ENCODE measurements around the gene DYNLT2B.
A peak's percentile ranks its signal among the peaks of the same experiment; 100 is the strongest.
"Not testable (repeated sequence)": the region's sequence is repeated elsewhere in the genome, so short reads cannot be mapped to it uniquely, and the experiment has no call there.

DYNLT2B gene

GRCh38 chr3:196268284-196269163, 49.5 kb downstream of the DYNLT2B start:
- DNase-seq: peak; percentile 8

- no peak for DNase-seq
Measured at GRCh38 chr3:196263819-196264218, 54.2 kb downstream of the DYNLT2B start.

GRCh38 chr3:196260784-196261183, 57.3 kb downstream of the DYNLT2B start:
- no peak for DNase-seq

GRCh38 chr3:196255776-196256175, 62.3 kb downstream of the DYNLT2B start:
- no peak for DNase-seq

- no peak for DNase-seq
Measured at GRCh38 chr3:196254376-196255283, 63.4 kb downstream of the DYNLT2B start.

GRCh38 chr3:196251918-196252317, 66.1 kb downstream of the DYNLT2B start:
- no peak for DNase-seq

- DNase-seq: no peak
Measured at GRCh38 chr3:196246612-196247308, 71.3 kb downstream of the DYNLT2B start.

- not testable (repeated sequence) for DNase-seq
Measured at GRCh38 chr3:196244166-196244565, 73.9 kb downstream of the DYNLT2B start.

- DNase-seq: no peak
Measured at GRCh38 chr3:196241704-196242103, 76.3 kb downstream of the DYNLT2B start.
